MM.1S (cell line): ENCODE results near the gene BRINP2.

Experiments
- DNase-seq: peaks from one replicate; pipeline ENCODE4 v3.0.0-alpha.2; 2015
- H2AFZ ChIP-seq: fragments of 300-600 bp; sonication (generic); 2 replicates; pipeline ENCODE4 v1.6.0; 2016; ENCODE audit warnings: antibody characterized with exemption, low read length
- H3F3A ChIP-seq: fragments of 300-600 bp; sonication (generic); 2 replicates; pipeline ENCODE4 v1.6.1; 2016; ENCODE audit warnings: mild to moderate bottlenecking, antibody characterized with exemption, low read length, moderate library complexity, mixed read lengths; ENCODE audit not compliant: insufficient read depth
- H3K27ac ChIP-seq: fragments of 300-600 bp; sonication (generic); 2 replicates; pipeline ENCODE4 v1.5.1; 2016; ENCODE audit warnings: mild to moderate bottlenecking, low read length
- H3K27me3 ChIP-seq: fragments of 300-600 bp; sonication (generic); replicated peaks from 2 replicates; pipeline ENCODE4 v1.6.0; 2016; ENCODE audit warnings: low read length; ENCODE audit not compliant: insufficient read depth
- H3K36me3 ChIP-seq: fragments of 300-600 bp; sonication (generic); replicated peaks from 2 replicates; pipeline ENCODE4 v1.6.1; 2016; ENCODE audit warnings: mild to moderate bottlenecking, low read length, mixed read lengths; ENCODE audit not compliant: insufficient read depth
- H3K4me1 ChIP-seq: fragments of 300-600 bp; sonication (generic); 2 replicates; pipeline ENCODE4 v1.6.1; 2016; ENCODE audit warnings: low read length, mixed read lengths
- H3K4me2 ChIP-seq: fragments of 300-600 bp; sonication (generic); 2 replicates; pipeline ENCODE4 v1.6.0; 2016; ENCODE audit warnings: low read depth, low read length
- H3K4me3 ChIP-seq: fragments of 300-600 bp; sonication (generic); 2 replicates; pipeline ENCODE4 v1.5.1; 2016; ENCODE audit warnings: low read length, mixed read lengths
- H3K79me2 ChIP-seq: fragments of 300-600 bp; sonication (generic); 2 replicates; pipeline ENCODE4 v1.6.1; 2016; ENCODE audit warnings: mixed run types, low read length, mixed read lengths
- H3K9ac ChIP-seq: fragments of 300-600 bp; sonication (generic); 2 replicates; pipeline ENCODE4 v1.6.1; 2016; ENCODE audit warnings: low read length, mixed read lengths
- H3K9me2 ChIP-seq: fragments of 300-600 bp; sonication (generic); replicated peaks from 2 replicates; pipeline ENCODE4 v1.6.1; 2016; ENCODE audit warnings: mild to moderate bottlenecking, low read length, mixed read lengths; ENCODE audit not compliant: insufficient read depth
- H3K9me3 ChIP-seq: fragments of 300-600 bp; sonication (generic); replicated peaks from 2 replicates; pipeline ENCODE4 v1.6.1; 2016; ENCODE audit warnings: mild to moderate bottlenecking, low read length, mixed read lengths; ENCODE audit not compliant: insufficient read depth
- H4K20me1 ChIP-seq: fragments of 300-600 bp; sonication (generic); 2 replicates; pipeline ENCODE4 v1.6.1; 2016; ENCODE audit warnings: mild to moderate bottlenecking, low read length, moderate library complexity, mixed read lengths; ENCODE audit not compliant: insufficient read depth
- CTCF ChIP-seq: fragments of 300-600 bp; sonication (generic); IDR thresholded peaks from 2 replicates; pipeline ENCODE4 v1.5.1; 2016; ENCODE audit warnings: antibody characterized with exemption, low read length, mixed read lengths
- EZH2 ChIP-seq: fragments of 300-600 bp; sonication (generic); optimal IDR thresholded peaks from 2 replicates; pipeline ENCODE3; 2017; ENCODE audit warnings: low read depth, mild to moderate bottlenecking, antibody characterized with exemption, low read length, mixed read lengths
- EZH2phosphoT487 ChIP-seq: fragments of 300-600 bp; sonication (generic); IDR thresholded peaks from 2 replicates; pipeline ENCODE4 v1.6.1; 2018; ENCODE audit warnings: antibody characterized with exemption, low read length

BRINP2 gene

DNA sequence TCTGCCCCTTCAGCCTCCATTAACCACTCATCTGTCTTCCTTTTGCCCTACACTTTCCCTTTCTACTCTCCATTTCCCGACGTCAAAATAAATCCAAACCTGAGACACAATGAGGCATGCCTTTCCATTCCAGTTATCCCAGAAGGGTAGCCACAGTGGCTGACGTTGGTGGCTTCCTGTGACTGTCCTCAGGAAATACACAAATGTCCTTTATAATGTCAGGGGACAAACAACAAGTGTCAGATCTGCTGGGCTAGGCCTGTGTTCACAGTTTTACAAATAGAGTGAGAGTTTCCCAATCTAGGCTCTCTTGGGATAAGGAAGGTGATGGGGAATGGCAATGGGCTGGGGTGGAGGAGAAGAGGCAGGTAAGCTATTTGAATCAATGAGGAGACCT lies 135.3 kb downstream of the BRINP2 start:
- TF ChIP-seq CTCF (no peak), EZH2phosphoT487 (no peak), EZH2 (no peak)
- Histone ChIP-seq H3K4me1 (no peaks in the 10 kb centered on the region), H3K36me3 (no peaks in the 10 kb centered on the region), H3K27me3 (no peaks in the 10 kb centered on the region), H3F3A (no peaks in the 10 kb centered on the region), H3K79me2 (no peaks in the 10 kb centered on the region), H3K9me3 (no peaks in the 10 kb centered on the region), H2AFZ (no peak overlapping the region), H3K9ac (no peak overlapping the region), H3K4me2 (no peak overlapping the region), H4K20me1 (no peaks in the 10 kb centered on the region), H3K4me3 (no peak overlapping the region), H3K27ac (no peak overlapping the region), H3K9me2 (no peaks in the 10 kb centered on the region)
- DNase-seq = no peak

DNA sequence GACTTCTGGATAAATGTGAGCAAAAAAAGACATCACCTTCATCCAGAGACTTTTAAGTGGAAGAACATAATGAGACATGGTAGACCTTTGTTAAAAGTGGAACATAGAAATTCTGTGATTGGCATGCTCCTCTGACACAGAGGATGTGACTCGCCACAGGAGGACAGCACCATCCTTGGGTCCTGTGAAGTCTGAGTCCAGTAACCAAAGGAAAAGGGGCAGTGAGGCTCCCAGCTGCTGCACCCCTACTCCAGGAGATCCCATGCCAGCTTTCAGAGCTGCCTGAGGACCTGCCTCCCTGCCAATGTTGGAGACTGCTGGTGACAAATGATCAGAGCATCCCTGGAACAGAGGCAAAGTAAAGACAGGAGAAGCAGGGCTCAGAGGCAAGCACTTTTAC lies 136.2 kb downstream of the BRINP2 start:
- Histone ChIP-seq H3K9me3 (no peaks in the 10 kb centered on the region), H3K9me2 (no peaks in the 10 kb centered on the region), H4K20me1 (no peaks in the 10 kb centered on the region), H3K27ac (no peak overlapping the region), H3K27me3 (no peaks in the 10 kb centered on the region), H3F3A (no peaks in the 10 kb centered on the region), H3K4me1 (no peaks in the 10 kb centered on the region), H3K4me2 (no peak overlapping the region), H3K9ac (no peak overlapping the region), H2AFZ (no peak overlapping the region), H3K36me3 (no peaks in the 10 kb centered on the region), H3K79me2 (no peaks in the 10 kb centered on the region), H3K4me3 (no peak overlapping the region)
- DNase-seq = no peak
- TF ChIP-seq EZH2phosphoT487 (no peak), CTCF (no peak), EZH2 (no peak)

- Histone ChIP-seq H3K4me2 (no peak overlapping the region), H3K4me3 (no peak overlapping the region), H3K9me2 (no peaks in the 10 kb centered on the region), H3K36me3 (no peaks in the 10 kb centered on the region), H4K20me1 (no peaks in the 10 kb centered on the region), H3K9me3 (no peaks in the 10 kb centered on the region), H3K79me2 (no peaks in the 10 kb centered on the region), H2AFZ (no peak overlapping the region), H3K4me1 (no peaks in the 10 kb centered on the region), H3K27me3 (no peaks in the 10 kb centered on the region), H3K27ac (no peak overlapping the region), H3F3A (no peaks in the 10 kb centered on the region), H3K9ac (no peak overlapping the region)
- DNase-seq = no peak
- TF ChIP-seq EZH2phosphoT487 (no peak), CTCF (no peak), EZH2 (no peak)
Observed at GRCh38 chr1:177307771-177308170, 137.0 kb downstream of the BRINP2 start.
